ENCODE data around the gene THOP1. TPM values are rescaled to one million over a fixed set of nuclear protein-coding genes. Genes with fewer than 3 reads are reported as not detected.

The THOP1 gene
- total and polyA plus RNA-seq, 10 donors = 31.0 to 96.2 (median 42.8) TPM

DNA sequence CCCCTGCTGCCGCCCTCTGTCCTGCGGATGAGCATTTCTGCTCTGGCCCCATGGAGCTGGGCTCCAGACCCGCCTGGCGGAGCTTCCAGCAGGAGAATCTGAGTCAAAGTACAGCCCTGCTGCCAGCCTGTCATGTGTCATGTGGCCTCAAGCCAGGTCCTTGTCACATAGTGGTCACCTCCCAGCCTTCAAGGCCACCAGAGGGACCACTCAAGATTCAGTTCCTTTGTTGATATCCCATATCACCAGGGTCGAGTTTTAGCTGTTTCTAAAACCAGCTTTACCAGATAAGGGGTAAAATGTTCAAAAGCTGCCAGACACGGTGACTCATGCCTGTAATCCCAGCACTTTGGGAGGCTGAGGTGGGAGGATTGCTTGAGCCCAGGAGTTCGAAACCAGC lies 13.4 kb downstream of the THOP1 start:
- no peak overlapping the region for H3K4me3 ChIP-seq
- 73 to 84% (median 79%) methylated on average over 6 to 7 of the region's 7 CpGs for WGBS, 5 donors
- no peaks in the 10 kb centered on the region for H3K27me3 ChIP-seq (replicated peaks in 1 of 7)
- H3K4me1 ChIP-seq = no peaks in the 10 kb centered on the region
- H3K27ac ChIP-seq = peak overlapping the region in 4 of 8 donors; percentile 15 to 56 (median 37)
- intact Hi-C loops (cut with DNase I; ENCODE audit: low total_unique reads) = no loop called here
- no peaks in the 10 kb centered on the region for H3K9me3 ChIP-seq
- peaks cover 0 to 98% (median 50%) of the 10 kb centered on the region in 6 donors for H3K36me3 ChIP-seq
- TF ChIP-seq POLR2AphosphoS5 (IDR thresholded peaks at IDR 0.05) (peak in 1 of 3 donors; percentile 50), CTCF (IDR thresholded peaks at IDR 0.05 in 8 of 11, conservative IDR thresholded peaks at IDR 0.05 in 3 of 11) (no peak)
- DNase-seq = no peak

- peak overlapping the region in 3 of 8 donors; percentile 15 to 43 (median 24) for H3K27ac ChIP-seq
Measured at GRCh38 chr19:2799273-2800020, 14.1 kb downstream of the THOP1 start.

GRCh38 chr19:2800506-2800905 lies 15.2 kb downstream of the THOP1 start:
- WGBS, 5 donors = 92 to 95% (median 94%) methylated on average over 18 to 22 of the region's 22 CpGs
- peak in 1 of 3 donors; percentile 12 for TF ChIP-seq POLR2AphosphoS5 (IDR thresholded peaks at IDR 0.05)
- no peak for TF ChIP-seq POLR2A (IDR thresholded peaks at IDR 0.05)
- Histone ChIP-seq H3K27ac (no peak overlapping the region), H3K9me3 (no peaks in the 10 kb centered on the region), H3K36me3 (peaks cover 0 to 98% (median 48%) of the 10 kb centered on the region in 6 donors), H3K4me1 (no peaks in the 10 kb centered on the region), H3K4me3 (no peak overlapping the region), H3K27me3 (replicated peaks in 1 of 7) (no peaks in the 10 kb centered on the region)
- DNase-seq = no peak
- intact Hi-C loops (cut with DNase I; ENCODE audit: low total_unique reads) = no loop called here

More at GRCh38 chr19:2799273-2800020, 14.1 kb downstream of the THOP1 start:
- H3K4me3 ChIP-seq = no peak overlapping the region
- H3K4me1 ChIP-seq = no peaks in the 10 kb centered on the region
- peaks cover 0 to 98% (median 50%) of the 10 kb centered on the region in 6 donors for H3K36me3 ChIP-seq
- TF ChIP-seq POLR2AphosphoS5 (IDR thresholded peaks at IDR 0.05) = no peak
- TF ChIP-seq POLR2A (IDR thresholded peaks at IDR 0.05) = no peak
- no peak for TF ChIP-seq CTCF (IDR thresholded peaks at IDR 0.05 in 8 of 11, conservative IDR thresholded peaks at IDR 0.05 in 3 of 11)
- intact Hi-C loops (cut with DNase I; ENCODE audit: low total_unique reads) = no loop called here
- no peaks in the 10 kb centered on the region for H3K9me3 ChIP-seq
- 90 to 95% (median 94%) methylated on average over 29 to 41 of the region's 41 CpGs for WGBS, 5 donors
- no peaks in the 10 kb centered on the region for H3K27me3 ChIP-seq (replicated peaks in 1 of 7)
- DNase-seq = no peak

DNA sequence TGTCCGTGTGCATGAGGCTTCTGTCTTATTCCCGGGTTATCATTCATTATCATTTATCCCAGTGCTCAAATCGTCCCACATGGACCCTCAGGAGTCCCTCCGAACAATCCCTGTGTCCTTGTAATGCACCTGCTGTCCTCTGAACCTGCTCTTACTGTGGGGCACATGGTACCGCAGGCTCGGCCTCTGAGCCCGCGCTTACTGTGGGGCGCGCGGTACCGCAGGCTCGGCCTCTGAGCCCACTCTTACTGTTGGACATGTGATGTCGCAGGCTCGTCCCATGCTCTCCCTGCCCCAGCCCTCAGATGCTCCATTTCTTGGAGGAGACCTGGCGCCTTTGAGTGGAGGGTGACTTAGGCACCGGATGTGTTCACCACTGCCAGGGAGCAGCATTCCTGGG lies 17.5 kb downstream of the THOP1 start:
- Histone ChIP-seq H3K36me3 (peaks cover 0 to 98% (median 56%) of the 10 kb centered on the region in 6 donors), H3K4me3 (no peak overlapping the region), H3K4me1 (no peaks in the 10 kb centered on the region), H3K9me3 (no peaks in the 10 kb centered on the region), H3K27ac (no peak overlapping the region), H3K27me3 (replicated peaks in 1 of 7) (no peaks in the 10 kb centered on the region)
- TF ChIP-seq POLR2A (IDR thresholded peaks at IDR 0.05) (no peak), POLR2AphosphoS5 (IDR thresholded peaks at IDR 0.05) (no peak), CTCF (IDR thresholded peaks at IDR 0.05 in 8 of 11, conservative IDR thresholded peaks at IDR 0.05 in 3 of 11) (no peak)
- WGBS, 5 donors = 96 to 97% (median 96%) methylated on average over 16 to 17 of the region's 17 CpGs
- intact Hi-C loops (cut with DNase I; ENCODE audit: low total_unique reads) = no loop called here
- no peak for DNase-seq
